COR-L47 (cell line): Measurements from ENCODE around the gene ADAMTS10.
"Not testable (repeated sequence)": the region's sequence is repeated elsewhere in the genome, so short reads cannot be mapped to it uniquely, and the experiment has no call there.

Experiments
- DNase-seq: peaks from one replicate; lab custom pipeline; 2025; lab: John Stamatoyannopoulos, UW

ADAMTS10 gene

GRCh38 chr19:8558325-8558724 is 52.2 kb downstream of the ADAMTS10 start:
- no peak for DNase-seq

- no peak for DNase-seq
These were observed 52.8 kb downstream of the ADAMTS10 start for GRCh38 chr19:8557642-8558238.

GRCh38 chr19:8553729-8554128 is 56.8 kb downstream of the ADAMTS10 start:
- not testable (repeated sequence) for DNase-seq

- no peak for DNase-seq
These were observed 57.7 kb downstream of the ADAMTS10 start for GRCh38 chr19:8552810-8553209.

GRCh38 chr19:8550070-8550469 is 60.4 kb downstream of the ADAMTS10 start:
- DNase-seq, result no peak

- no peak for DNase-seq
These were observed 64.8 kb downstream of the ADAMTS10 start for GRCh38 chr19:8545743-8546142.

- DNase-seq, result no peak
These were observed 66.3 kb downstream of the ADAMTS10 start for GRCh38 chr19:8544168-8544567.

- no peak for DNase-seq
These were observed 70.8 kb downstream of the ADAMTS10 start for GRCh38 chr19:8539621-8540149.

- DNase-seq, result no peak
These were observed 73.4 kb downstream of the ADAMTS10 start for GRCh38 chr19:8537099-8537498.

GRCh38 chr19:8536282-8536681 is 74.2 kb downstream of the ADAMTS10 start:
- no peak for DNase-seq

- no peak for DNase-seq
These were observed 78.3 kb downstream of the ADAMTS10 start for GRCh38 chr19:8532225-8532624.

GRCh38 chr19:8531470-8531869 is 79.0 kb downstream of the ADAMTS10 start:
- DNase-seq, result no peak
